Measurements from ENCODE around the gene DR1.
A peak's percentile ranks its signal among the peaks of the same experiment; 100 is the strongest.

DR1 gene

GRCh38 chr1:93328809-93329760, 16.6 kb upstream of the DR1 start:
- Histone ChIP-seq H3K36me3 (ENCODE audit: insufficient read depth, low read length) (no peaks in the 10 kb centered on the region), H3K9ac (ENCODE audit: low read depth, low read length) (no peak overlapping the region), H3K9me3 (ENCODE audit: control insufficient read depth, insufficient read depth, low read length) (no peaks in the 10 kb centered on the region), H3K4me1 (ENCODE audit: insufficient read depth, low read length) (peaks cover 22% of the 10 kb centered on the region)

GRCh38 chr1:93330196-93330595, 15.5 kb upstream of the DR1 start:
- H3K9me3 ChIP-seq (ENCODE audit: control insufficient read depth, insufficient read depth, low read length), result no peaks in the 10 kb centered on the region

GRCh38 chr1:93330617-93331016, 15.1 kb upstream of the DR1 start:
- Histone ChIP-seq H3K9me3 (ENCODE audit: control insufficient read depth, insufficient read depth, low read length) (no peaks in the 10 kb centered on the region), H3K36me3 (ENCODE audit: insufficient read depth, low read length) (no peaks in the 10 kb centered on the region), H3K9ac (ENCODE audit: low read depth, low read length) (no peak overlapping the region), H3K4me1 (ENCODE audit: insufficient read depth, low read length) (peaks cover 17% of the 10 kb centered on the region)

More at GRCh38 chr1:93330196-93330595, 15.5 kb upstream of the DR1 start:
- Histone ChIP-seq H3K9ac (ENCODE audit: low read depth, low read length) (no peak overlapping the region), H3K4me1 (ENCODE audit: insufficient read depth, low read length) (peaks cover 17% of the 10 kb centered on the region), H3K36me3 (ENCODE audit: insufficient read depth, low read length) (no peaks in the 10 kb centered on the region)

DNA sequence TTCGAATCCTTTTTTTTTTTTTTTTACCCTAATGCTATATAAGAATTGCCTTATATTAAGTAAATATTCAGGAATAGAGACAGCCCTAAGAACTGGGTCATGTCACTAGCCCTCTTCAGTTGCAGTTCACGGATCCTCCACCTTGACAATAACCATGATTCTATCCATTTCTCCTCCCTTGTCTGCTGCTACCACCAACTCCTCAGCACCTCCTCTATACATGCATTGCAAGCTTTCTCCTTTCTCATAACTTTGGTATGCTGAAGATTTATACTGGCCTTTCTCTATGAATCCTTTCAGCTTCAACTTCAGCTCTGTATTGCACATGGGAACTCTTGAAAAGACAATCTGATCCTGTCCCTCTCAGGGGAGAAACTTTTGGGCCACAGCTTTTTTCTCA, 14.3 kb upstream of the DR1 start:
- Histone ChIP-seq H3K9me3 (ENCODE audit: control insufficient read depth, insufficient read depth, low read length) (no peaks in the 10 kb centered on the region), H3K36me3 (ENCODE audit: insufficient read depth, low read length) (no peaks in the 10 kb centered on the region), H3K9ac (ENCODE audit: low read depth, low read length) (no peak overlapping the region), H3K4me1 (ENCODE audit: insufficient read depth, low read length) (peaks cover 17% of the 10 kb centered on the region)

GRCh38 chr1:93332368-93332767, 13.3 kb upstream of the DR1 start:
- H3K36me3 ChIP-seq (ENCODE audit: insufficient read depth, low read length), result no peaks in the 10 kb centered on the region

DNA sequence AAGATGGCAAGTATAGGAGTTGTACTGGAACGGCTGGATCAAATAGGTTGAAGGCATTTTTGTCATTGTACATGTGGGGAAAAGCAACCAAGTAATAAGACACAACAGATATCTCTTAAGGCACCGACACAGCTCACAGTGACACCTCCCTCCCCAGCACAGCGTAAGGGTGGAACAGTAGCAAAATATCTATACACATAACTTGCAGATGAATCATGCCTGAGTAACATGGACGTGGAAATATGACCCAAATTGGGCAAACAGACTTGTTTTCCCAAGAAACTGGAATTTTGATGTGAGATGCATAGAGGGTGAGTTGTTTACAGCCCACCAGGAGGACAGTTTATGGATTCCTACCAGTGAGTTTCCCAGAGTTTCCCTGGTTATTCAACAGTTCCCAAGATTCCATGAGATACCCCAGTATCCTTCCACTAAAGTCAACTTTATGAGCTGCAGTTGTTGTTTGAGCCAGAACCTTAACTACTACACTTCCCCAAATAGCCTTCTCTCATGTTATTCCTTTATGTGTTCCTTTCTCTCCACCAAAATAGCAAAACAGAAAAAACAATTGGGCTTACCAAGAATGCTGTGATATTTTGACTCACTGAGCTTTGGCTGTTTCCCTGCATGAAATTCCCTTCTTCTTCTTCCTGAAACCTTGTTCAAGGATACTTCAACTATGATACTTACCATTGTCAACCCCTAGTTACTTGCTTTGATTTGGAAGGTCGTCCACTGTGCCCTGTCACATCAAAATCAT, 7.1 kb upstream of the DR1 start:
- no peaks in the 10 kb centered on the region for H3K9me3 ChIP-seq (ENCODE audit: control insufficient read depth, insufficient read depth, low read length)
- 0 out of 2 replicates have a peak, but pooled peaks cover 8% of the 10 kb centered on the region for H3K36me3 ChIP-seq (ENCODE audit: insufficient read depth, low read length)
- H3K4me1 ChIP-seq (ENCODE audit: insufficient read depth, low read length), result no peaks in the 10 kb centered on the region; the same call in 1 of the 2 replicates
- H3K9ac ChIP-seq (ENCODE audit: low read depth, low read length), result no peak overlapping the region

More at GRCh38 chr1:93332368-93332767, 13.3 kb upstream of the DR1 start:
- Histone ChIP-seq H3K9ac (ENCODE audit: low read depth, low read length) (no peak overlapping the region), H3K4me1 (ENCODE audit: insufficient read depth, low read length) (peaks cover 17% of the 10 kb centered on the region), H3K9me3 (ENCODE audit: control insufficient read depth, insufficient read depth, low read length) (no peaks in the 10 kb centered on the region)

DNA sequence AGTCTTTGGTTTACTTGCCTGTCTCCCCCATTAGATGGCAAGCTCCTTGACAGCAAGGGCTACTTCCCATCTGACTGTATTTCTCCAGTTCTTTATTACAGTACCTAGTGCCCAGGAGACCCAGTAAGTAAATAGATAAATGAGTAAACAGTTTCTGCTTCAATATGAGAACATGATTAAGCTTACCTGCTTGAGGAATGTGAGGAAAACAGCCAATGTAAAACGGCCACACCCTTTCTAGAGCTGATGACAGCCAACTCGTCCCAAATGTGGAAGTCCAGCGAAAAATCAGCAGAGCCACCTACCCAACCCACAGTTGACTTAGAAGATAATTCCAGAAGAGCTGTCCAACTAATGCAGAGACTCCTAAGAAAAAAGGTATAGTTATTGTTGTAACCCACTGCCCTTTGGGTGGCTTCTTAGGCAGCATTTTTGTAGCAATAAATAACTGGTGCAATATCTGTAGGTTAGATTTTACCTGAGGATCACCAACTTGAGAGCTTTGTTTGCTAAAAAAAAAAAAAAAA, 6.5 kb upstream of the DR1 start:
- Histone ChIP-seq H3K4me1 (ENCODE audit: insufficient read depth, low read length) (no peaks in the 10 kb centered on the region; the same call in 1 of the 2 replicates), H3K36me3 (ENCODE audit: insufficient read depth, low read length) (0 out of 2 replicates have a peak, but pooled peaks cover 8% of the 10 kb centered on the region), H3K9me3 (ENCODE audit: control insufficient read depth, insufficient read depth, low read length) (no peaks in the 10 kb centered on the region), H3K9ac (ENCODE audit: low read depth, low read length) (no peak overlapping the region)

DNA sequence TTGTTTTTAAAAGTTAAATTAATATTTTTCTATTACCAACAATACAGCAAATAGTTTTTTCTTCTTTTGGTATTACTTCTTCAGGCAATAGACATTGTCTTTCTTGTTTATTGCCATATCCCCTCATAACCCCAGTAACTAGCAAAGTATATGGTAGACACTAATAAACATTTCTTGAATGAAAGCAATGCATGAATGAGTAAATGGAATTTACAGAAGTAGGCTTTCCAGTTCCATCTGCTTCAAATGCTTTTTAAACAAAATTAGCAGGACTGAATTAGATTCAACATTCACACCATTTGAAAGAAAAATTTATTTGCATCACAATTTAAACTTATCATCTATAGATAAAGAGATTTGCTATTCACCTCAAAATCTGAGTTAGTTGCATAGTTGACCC, 5.6 kb upstream of the DR1 start:
- no peaks in the 10 kb centered on the region; the same call in 1 of the 2 replicates for H3K4me1 ChIP-seq (ENCODE audit: insufficient read depth, low read length)
- H3K9me3 ChIP-seq (ENCODE audit: control insufficient read depth, insufficient read depth, low read length), result no peaks in the 10 kb centered on the region
- no peak overlapping the region for H3K9ac ChIP-seq (ENCODE audit: low read depth, low read length)
- 0 out of 2 replicates have a peak, but pooled peaks cover 8% of the 10 kb centered on the region for H3K36me3 ChIP-seq (ENCODE audit: insufficient read depth, low read length)

- H3K9ac ChIP-seq (ENCODE audit: low read depth, low read length), result no peak overlapping the region
- H3K9me3 ChIP-seq (ENCODE audit: control insufficient read depth, insufficient read depth, low read length), result no peaks in the 10 kb centered on the region
- H3K4me1 ChIP-seq (ENCODE audit: insufficient read depth, low read length), result peaks cover 3% of the 10 kb centered on the region; the same call in 1 of the 2 replicates
- H3K36me3 ChIP-seq (ENCODE audit: insufficient read depth, low read length), result no peaks in the 10 kb centered on the region
Measured at GRCh38 chr1:93344484-93344883, 1.2 kb upstream of the DR1 start.

DNA sequence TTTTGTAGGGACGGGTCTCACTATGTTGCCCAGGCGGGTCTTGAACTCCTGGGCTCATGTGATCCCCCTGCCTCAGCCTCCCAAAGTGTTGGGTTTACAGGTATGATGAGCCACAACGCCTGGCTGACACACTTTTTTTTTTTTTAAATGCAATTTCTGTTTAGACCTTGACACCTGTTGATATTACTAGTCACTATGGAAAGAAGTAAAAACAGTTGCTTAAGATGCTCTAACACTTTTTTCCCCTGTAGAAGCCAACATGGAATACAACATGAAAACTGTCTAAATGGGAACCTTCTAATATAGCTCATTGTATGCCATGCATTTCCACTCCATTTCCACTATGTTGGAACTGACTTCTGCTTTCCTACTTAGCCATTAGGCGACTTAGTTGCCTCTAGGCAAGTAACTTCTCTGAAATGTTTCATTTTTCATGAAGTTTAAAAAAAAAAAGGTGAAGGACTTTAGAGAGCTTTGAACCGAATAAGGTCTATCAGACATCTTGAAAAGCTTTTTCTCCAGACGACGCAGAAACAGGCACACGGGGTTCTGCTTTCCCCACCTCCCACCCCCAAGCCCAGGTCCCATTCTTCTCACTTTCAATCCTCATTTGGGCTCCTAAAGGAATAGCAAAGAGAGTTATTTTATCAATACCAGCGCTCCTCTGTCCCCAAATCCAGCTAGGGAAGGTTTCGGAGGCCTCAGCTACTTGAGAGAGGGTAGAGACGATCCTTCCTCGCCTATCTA, 648 bp upstream of the DR1 start:
- H3K9me3 ChIP-seq (ENCODE audit: control insufficient read depth, insufficient read depth, low read length), result no peaks in the 10 kb centered on the region
- H3K9ac ChIP-seq (ENCODE audit: low read depth, low read length), result peak overlapping the region; percentile 100
- H3K36me3 ChIP-seq (ENCODE audit: insufficient read depth, low read length), result no peaks in the 10 kb centered on the region
- H3K4me1 ChIP-seq (ENCODE audit: insufficient read depth, low read length), result peaks cover 5% of the 10 kb centered on the region; the same call in 1 of the 2 replicates

DNA sequence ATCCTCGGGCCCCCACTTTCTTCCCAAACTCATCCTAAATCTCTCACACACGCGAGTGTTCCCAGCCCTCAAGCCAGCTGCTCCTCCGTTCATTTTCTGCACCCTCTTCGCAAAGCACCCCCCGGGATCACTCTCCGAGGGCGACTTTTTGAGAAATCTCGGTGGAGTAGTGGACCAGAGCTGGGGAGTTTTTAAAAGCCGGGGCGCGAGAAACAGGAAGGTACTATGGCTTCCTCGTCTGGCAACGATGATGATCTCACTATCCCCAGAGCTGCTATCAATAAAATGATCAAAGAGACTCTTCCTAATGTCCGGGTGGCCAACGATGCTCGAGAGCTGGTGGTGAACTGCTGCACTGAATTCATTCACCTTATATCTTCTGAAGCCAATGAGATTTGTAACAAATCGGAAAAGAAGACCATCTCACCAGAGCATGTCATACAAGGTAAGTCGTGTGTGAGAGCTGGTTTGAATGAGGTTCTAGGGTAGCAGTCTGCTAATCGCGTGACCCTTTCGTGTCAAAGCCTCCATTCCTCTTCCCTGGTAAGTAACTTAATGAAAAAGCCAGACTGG, 800 bp downstream of the DR1 start:
- Histone ChIP-seq H3K9ac (ENCODE audit: low read depth, low read length) (peak overlapping the region; percentile 100), H3K36me3 (ENCODE audit: insufficient read depth, low read length) (no peaks in the 10 kb centered on the region), H3K4me1 (ENCODE audit: insufficient read depth, low read length) (0 out of 2 replicates have a peak, but pooled peaks cover 5% of the 10 kb centered on the region)

GRCh38 chr1:93347334-93347899, 1.7 kb downstream of the DR1 start:
- Histone ChIP-seq H3K4me1 (ENCODE audit: insufficient read depth, low read length) (0 out of 2 replicates have a peak, but pooled peaks cover 5% of the 10 kb centered on the region), H3K36me3 (ENCODE audit: insufficient read depth, low read length) (no peaks in the 10 kb centered on the region), H3K9me3 (ENCODE audit: control insufficient read depth, insufficient read depth, low read length) (no peaks in the 10 kb centered on the region), H3K9ac (ENCODE audit: low read depth, low read length) (peak overlapping the region; percentile 100)

More for the DNA sequence above, 800 bp downstream of the DR1 start:
- no peaks in the 10 kb centered on the region for H3K9me3 ChIP-seq (ENCODE audit: control insufficient read depth, insufficient read depth, low read length)

- peak overlapping the region; percentile 100 for H3K9ac ChIP-seq (ENCODE audit: low read depth, low read length)
- H3K36me3 ChIP-seq (ENCODE audit: insufficient read depth, low read length), result no peaks in the 10 kb centered on the region
- no peaks in the 10 kb centered on the region for H3K9me3 ChIP-seq (ENCODE audit: control insufficient read depth, insufficient read depth, low read length)
- 0 out of 2 replicates have a peak, but pooled peaks cover 5% of the 10 kb centered on the region for H3K4me1 ChIP-seq (ENCODE audit: insufficient read depth, low read length)
Measured at GRCh38 chr1:93348104-93348728, 2.5 kb downstream of the DR1 start.
